Endometrium (tissue), 2 donors: ENCODE data around the gene SLC8A3.

ENCODE experiments used
- FAIRE-seq: peaks from 2 replicates; lab custom pipeline; 2012; peaks lifted over from hg19 to GRCh38; lab: Jason Lieb, UNC
- donor health status: control.
- donor health status: control.

Gene SLC8A3

GRCh38 chr14:70114621-70115156, 74.1 kb downstream of the SLC8A3 start:
- no peak for FAIRE-seq

- FAIRE-seq = no peak
Measured at GRCh38 chr14:70113211-70113610, 75.5 kb downstream of the SLC8A3 start.

DNA sequence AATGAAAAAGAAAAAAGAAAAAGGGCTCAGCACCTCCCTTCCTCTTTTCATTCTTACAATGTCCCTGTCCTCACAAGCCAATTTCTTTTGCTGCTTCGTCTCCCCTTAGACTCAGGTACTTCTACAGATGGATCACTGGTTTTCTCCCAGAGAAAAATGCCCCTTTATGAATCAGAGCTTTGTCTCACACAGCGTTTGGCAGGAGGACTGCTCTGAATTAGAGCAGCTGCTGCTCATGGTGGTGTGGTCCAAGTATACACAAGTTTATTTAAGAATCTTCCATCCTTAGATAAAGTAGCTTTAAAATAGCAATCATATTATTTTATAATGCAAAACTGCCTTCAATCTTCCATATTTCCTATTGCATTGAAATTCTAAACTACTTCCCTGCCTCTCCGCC, 80.3 kb downstream of the SLC8A3 start:
- FAIRE-seq = no peak

GRCh38 chr14:70107309-70107708, 81.4 kb downstream of the SLC8A3 start:
- no peak for FAIRE-seq

- FAIRE-seq = no peak
Measured at GRCh38 chr14:70100071-70100470, 88.7 kb downstream of the SLC8A3 start.

GRCh38 chr14:70098250-70098809, 90.4 kb downstream of the SLC8A3 start:
- FAIRE-seq = no peak

- FAIRE-seq = no peak
Measured at GRCh38 chr14:70097576-70098249, 91.0 kb downstream of the SLC8A3 start.

DNA sequence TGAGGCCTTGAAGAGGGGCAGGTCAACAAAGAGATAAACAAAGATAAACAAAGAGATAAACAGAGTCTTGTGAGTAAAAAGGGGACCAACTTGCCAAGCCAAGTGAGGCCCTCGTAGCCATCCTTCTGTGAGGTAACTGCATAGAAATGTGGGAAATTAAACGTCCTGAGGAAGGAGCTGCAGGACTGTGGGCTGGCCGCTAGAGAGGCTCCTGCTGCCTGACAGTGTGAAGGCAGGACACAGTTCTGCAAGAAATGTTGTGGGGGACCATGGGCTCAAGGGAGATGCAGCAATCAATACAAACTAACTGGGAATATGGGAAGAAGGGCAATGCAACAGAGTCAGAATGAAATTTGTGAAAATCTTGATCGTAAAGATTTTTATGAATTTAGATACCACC, 91.9 kb downstream of the SLC8A3 start:
- FAIRE-seq = no peak

DNA sequence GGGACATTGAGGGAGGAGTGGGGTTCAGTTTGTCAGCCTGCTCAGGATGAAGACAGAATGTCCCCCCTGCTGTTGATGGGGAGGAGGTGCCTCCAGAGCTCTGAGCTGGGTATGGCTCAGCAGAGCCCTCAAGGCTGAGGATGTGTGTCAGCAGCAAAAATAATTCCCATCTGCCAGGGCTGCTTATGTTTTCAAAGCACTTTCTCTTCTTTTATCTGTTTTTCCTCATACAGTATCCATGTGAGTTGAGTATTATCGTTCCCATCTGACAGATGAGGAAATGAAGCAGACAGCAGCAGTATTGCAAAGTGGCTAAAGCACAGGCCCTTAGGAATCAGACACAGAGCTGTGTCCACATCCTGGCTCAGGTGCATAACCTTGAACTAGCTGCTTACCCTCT, 94.1 kb downstream of the SLC8A3 start:
- FAIRE-seq = no peak

DNA sequence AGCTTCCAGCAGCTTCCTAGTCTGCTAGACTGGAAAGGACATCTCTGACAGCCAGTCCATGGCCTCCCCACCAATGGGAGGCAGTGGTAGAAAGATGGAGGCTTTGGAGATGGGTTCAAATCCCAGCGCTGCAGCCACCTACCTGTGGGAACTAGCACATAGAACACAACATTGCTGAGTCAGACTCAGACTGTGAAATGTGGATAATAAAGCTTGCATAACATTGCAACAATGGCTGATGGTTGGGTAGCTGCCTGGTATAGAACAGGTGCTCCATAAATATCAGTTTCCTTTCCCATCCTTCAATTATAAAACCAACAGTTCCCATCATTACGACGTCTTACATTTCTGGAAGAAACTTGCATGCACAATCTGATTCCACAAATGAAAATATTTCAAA, 94.6 kb downstream of the SLC8A3 start:
- FAIRE-seq = no peak

DNA sequence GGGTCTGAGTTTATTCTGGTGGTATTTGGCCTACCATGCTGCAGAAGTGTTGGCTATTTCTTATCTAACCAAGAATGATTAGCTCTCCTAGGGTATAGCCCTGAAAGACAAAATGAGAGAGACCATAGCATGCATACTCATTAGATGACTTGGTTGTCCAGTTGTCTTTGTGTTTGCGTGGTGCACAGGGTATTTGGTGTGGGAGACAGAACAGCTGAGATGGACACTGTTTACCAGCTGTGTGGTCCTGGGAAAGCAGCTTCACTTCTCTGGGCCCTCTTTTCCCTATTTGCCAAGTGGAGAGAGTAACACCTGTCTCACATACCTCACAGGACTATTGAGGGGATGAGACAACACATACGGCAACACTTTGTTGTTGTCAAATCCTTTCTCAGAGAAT, 95.6 kb downstream of the SLC8A3 start:
- FAIRE-seq = no peak

- no peak for FAIRE-seq
Measured at GRCh38 chr14:70087380-70087697, 101.4 kb downstream of the SLC8A3 start.

- no peak for FAIRE-seq
Measured at GRCh38 chr14:70086685-70087379, 101.9 kb downstream of the SLC8A3 start.

GRCh38 chr14:70084226-70084625, 104.5 kb downstream of the SLC8A3 start:
- FAIRE-seq = no peak

DNA sequence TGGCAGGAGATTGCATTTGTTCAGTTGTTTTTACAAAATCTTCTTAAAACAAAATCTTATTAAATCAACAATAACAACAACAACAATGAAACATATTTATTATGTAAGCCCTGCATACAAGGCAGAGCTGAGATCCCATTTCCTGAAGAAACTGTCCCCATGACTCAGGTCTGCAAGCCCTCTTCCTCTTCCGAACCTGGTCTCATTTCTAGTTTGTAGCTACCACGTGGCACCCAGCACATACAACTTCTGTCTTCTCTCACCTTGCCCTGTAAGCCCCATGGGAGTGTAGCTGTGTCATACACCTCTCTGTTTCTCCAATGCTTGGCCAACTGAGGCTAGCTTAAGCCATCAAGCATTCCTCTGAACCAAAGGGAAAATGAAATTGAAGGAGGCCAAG, 106.4 kb downstream of the SLC8A3 start:
- no peak for FAIRE-seq

- FAIRE-seq = no peak
Measured at GRCh38 chr14:70080076-70080475, 108.7 kb downstream of the SLC8A3 start.

GRCh38 chr14:70078329-70078728, 110.4 kb downstream of the SLC8A3 start:
- FAIRE-seq = no peak

GRCh38 chr14:70077720-70078119, 111.0 kb downstream of the SLC8A3 start:
- no peak for FAIRE-seq

GRCh38 chr14:70077005-70077404, 111.7 kb downstream of the SLC8A3 start:
- no peak for FAIRE-seq

DNA sequence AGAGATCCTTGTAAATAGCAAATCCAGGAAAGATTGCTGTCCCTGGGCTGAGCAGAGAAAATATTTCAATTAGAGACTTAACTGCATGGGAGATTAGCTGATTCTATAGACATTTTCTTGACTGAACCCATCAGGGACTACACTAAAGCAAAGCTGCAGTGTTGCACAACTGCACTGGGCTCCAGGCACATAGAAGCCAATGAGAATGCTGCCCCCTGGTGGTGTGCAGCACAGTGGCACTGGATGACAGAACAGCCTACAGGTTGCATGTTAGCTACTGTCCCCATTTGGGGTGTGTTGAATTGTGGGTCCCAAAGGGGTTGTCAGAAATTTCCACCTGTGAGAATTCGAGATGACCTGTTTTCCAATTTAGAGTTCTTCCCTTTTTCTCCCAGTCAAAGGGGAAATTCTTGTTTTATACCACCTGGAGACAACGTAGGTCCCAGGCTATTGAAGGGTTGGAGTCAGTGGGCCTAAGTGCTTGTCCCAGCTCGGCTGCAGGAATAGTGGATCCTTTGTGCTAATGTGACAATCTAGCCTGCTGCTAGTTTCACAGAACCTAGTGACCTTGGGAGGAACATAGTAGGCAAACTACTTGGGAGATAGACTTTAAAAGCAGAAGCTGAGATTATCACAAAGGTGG, 114.7 kb downstream of the SLC8A3 start:
- FAIRE-seq = no peak

- FAIRE-seq = no peak
Measured at GRCh38 chr14:70069186-70069585, 119.6 kb downstream of the SLC8A3 start.

GRCh38 chr14:70067810-70068209, 120.9 kb downstream of the SLC8A3 start:
- no peak for FAIRE-seq
